ENCODE data around the gene SYT5. TPM values are rescaled to one million over a fixed set of nuclear protein-coding genes. Genes with fewer than 3 reads are reported as not detected.

The SYT5 gene
- total and polyA plus RNA-seq, 10 of the 15 experiments (the other 5 are each of a cell fraction or from before 2014, with no cell fraction given) = 0.04 to 0.79 (median 0.26) TPM; not detected in 7

DNA sequence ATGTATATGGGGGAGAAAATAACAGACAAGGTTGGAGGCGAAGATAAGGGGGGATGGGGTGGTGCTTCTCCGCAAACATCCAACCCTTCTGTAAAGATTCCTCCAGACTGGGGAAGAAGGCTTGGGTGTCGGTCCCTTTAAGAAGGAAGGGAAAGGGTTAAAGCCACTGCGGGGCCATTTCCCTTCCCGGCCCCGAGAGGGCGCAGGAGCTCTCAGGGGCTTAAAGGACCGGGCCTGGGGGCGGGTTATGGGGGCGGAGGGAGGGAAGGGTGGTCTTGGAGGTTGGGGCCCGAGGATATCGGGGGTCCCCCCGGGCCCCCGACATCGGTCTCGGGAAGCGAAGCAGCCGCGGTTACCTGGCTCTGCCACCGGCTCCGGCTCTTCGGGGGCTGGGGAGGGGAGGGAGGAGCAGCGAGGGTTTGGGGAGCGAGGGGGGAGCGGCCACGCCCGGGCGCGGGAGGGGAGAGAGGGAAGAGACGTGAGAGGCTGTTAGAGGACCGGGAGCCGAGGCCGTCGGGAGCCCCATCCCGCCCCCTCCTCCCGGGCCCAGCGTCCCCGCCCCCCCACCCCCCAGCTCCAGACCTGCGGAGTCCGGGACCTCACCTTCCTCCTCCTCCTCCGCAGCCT, 33.9 kb downstream of the SYT5 start:
- Histone ChIP-seq H3K36me3 (ENCODE audit: control insufficient read depth in 2 of 2, insufficient read depth in 2 of 2, low read length in 1 of 2) (no peaks in the 10 kb centered on the region), H3K9ac (ENCODE audit: control insufficient read depth, insufficient read depth, low read length) (no peak overlapping the region), H2AFZ (ENCODE audit: control insufficient read depth, low read depth, low read length) (no peak overlapping the region), H3K4me2 (ENCODE audit: control insufficient read depth, insufficient read depth) (no peak overlapping the region), H3K27ac (ENCODE audit: control insufficient read depth, insufficient read depth) (no peak overlapping the region), H3K27me3 (replicated peaks in 1 of 2; ENCODE audit: control insufficient read depth in 2 of 2, insufficient read depth in 2 of 2, low read length in 1 of 2) (no peaks in the 10 kb centered on the region; a peak in 2 of 4 replicates), H3K79me2 (ENCODE audit: control insufficient read depth, insufficient read depth, low read length) (no peaks in the 10 kb centered on the region), H3K4me3 (no peak overlapping the region), H3K4me1 (ENCODE audit: control insufficient read depth, insufficient read depth, low read length) (no peaks in the 10 kb centered on the region), H3K9me3 (replicated peaks; ENCODE audit: control insufficient read depth, insufficient read depth, low read length) (no peaks in the 10 kb centered on the region), H4K20me1 (ENCODE audit: control insufficient read depth, insufficient read depth) (no peaks in the 10 kb centered on the region)
- no TSS peak for BruUV-seq (replicated peaks)
- WGBS (ENCODE audit: insufficient coverage, insufficient replicate concordance, low lambda C conversion rate, missing lambda C conversion rate) = 0% methylated on average over 3 of the region's 41 CpGs
- ChIA-PET POLR2A (no interaction called here), RAD21 (ENCODE audit: unreplicated experiment) (interaction anchor here (1.3 kb wide), 1 partner anchor 486 kb away, joined by 3 read pairs; no protein-coding TSS in a partner anchor), SMC1A (ENCODE audit: uncharacterized antibody, unreplicated experiment) (no interaction called here), CTCF (interaction anchor here (0.8 to 2.0 kb wide), 3 partner anchors 10 to 114 kb away, joined by 3 to 11 read pairs (median 3); no protein-coding TSS in a partner anchor)
- TF ChIP-seq LARP7 (IDR thresholded peaks at IDR 0.05) (no peak), SMARCA5 (IDR thresholded peaks at IDR 0.05) (no peak), GATAD2B (conservative IDR thresholded peaks at IDR 0.05; ENCODE audit: low read depth) (no peak), NFIC (IDR thresholded peaks at IDR 0.05; ENCODE audit: low read depth, low read length) (no peak), SUZ12 (IDR thresholded peaks at IDR 0.05; ENCODE audit: unreplicated experiment) (peak; percentile 48), RAD21 (IDR thresholded peaks at IDR 0.05; ENCODE audit: insufficient read depth, low read depth, low read length) (peak; percentile 38; the same call in 1 of the 2 replicates), SMC3 (IDR thresholded peaks at IDR 0.05; ENCODE audit: borderline replicate concordance, low read length) (peak; percentile 28; the same call in 1 of the 2 replicates), HCFC1 (IDR thresholded peaks at IDR 0.05; ENCODE audit: low read length) (no peak), IKZF1 (conservative IDR thresholded peaks at IDR 0.05) (no peak), NFXL1 (IDR thresholded peaks at IDR 0.05; ENCODE audit: borderline replicate concordance) (no peak)
- TF ChIP-seq, protein P1, sequence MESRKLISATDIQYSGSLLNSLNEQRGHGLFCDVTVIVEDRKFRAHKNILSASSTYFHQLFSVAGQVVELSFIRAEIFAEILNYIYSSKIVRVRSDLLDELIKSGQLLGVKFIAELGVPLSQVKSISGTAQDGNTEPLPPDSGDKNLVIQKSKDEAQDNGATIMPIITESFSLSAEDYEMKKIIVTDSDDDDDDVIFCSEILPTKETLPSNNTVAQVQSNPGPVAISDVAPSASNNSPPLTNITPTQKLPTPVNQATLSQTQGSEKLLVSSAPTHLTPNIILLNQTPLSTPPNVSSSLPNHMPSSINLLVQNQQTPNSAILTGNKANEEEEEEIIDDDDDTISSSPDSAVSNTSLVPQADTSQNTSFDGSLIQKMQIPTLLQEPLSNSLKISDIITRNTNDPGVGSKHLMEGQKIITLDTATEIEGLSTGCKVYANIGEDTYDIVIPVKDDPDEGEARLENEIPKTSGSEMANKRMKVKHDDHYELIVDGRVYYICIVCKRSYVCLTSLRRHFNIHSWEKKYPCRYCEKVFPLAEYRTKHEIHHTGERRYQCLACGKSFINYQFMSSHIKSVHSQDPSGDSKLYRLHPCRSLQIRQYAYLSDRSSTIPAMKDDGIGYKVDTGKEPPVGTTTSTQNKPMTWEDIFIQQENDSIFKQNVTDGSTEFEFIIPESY (IDR thresholded peaks at IDR 0.05) = no peak
- TF ChIP-seq, protein P2, sequence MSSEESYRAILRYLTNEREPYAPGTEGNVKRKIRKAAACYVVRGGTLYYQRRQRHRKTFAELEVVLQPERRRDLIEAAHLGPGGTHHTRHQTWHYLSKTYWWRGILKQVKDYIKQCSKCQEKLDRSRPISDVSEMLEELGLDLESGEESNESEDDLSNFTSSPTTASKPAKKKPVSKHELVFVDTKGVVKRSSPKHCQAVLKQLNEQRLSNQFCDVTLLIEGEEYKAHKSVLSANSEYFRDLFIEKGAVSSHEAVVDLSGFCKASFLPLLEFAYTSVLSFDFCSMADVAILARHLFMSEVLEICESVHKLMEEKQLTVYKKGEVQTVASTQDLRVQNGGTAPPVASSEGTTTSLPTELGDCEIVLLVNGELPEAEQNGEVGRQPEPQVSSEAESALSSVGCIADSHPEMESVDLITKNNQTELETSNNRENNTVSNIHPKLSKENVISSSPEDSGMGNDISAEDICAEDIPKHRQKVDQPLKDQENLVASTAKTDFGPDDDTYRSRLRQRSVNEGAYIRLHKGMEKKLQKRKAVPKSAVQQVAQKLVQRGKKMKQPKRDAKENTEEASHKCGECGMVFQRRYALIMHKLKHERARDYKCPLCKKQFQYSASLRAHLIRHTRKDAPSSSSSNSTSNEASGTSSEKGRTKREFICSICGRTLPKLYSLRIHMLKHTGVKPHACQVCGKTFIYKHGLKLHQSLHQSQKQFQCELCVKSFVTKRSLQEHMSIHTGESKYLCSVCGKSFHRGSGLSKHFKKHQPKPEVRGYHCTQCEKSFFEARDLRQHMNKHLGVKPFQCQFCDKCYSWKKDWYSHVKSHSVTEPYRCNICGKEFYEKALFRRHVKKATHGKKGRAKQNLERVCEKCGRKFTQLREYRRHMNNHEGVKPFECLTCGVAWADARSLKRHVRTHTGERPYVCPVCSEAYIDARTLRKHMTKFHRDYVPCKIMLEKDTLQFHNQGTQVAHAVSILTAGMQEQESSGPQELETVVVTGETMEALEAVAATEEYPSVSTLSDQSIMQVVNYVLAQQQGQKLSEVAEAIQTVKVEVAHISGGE (CRISPR knock-in tag; IDR thresholded peaks at IDR 0.05) = no peak
- TF ChIP-seq, protein P3, sequence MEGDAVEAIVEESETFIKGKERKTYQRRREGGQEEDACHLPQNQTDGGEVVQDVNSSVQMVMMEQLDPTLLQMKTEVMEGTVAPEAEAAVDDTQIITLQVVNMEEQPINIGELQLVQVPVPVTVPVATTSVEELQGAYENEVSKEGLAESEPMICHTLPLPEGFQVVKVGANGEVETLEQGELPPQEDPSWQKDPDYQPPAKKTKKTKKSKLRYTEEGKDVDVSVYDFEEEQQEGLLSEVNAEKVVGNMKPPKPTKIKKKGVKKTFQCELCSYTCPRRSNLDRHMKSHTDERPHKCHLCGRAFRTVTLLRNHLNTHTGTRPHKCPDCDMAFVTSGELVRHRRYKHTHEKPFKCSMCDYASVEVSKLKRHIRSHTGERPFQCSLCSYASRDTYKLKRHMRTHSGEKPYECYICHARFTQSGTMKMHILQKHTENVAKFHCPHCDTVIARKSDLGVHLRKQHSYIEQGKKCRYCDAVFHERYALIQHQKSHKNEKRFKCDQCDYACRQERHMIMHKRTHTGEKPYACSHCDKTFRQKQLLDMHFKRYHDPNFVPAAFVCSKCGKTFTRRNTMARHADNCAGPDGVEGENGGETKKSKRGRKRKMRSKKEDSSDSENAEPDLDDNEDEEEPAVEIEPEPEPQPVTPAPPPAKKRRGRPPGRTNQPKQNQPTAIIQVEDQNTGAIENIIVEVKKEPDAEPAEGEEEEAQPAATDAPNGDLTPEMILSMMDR (IDR thresholded peaks at IDR 0.05 in 2 of 3, conservative IDR thresholded peaks at IDR 0.05 in 1 of 3; ENCODE audit: control insufficient read depth in 2 of 3, extremely low read depth in 1 of 3, insufficient read depth in 1 of 3, low read depth in 3 of 3, low read length in 3 of 3) = peak; percentile 37 to 70 (median 45)
- peak; percentile 68 for ATAC-seq
- no peak for DNase-seq (ENCODE audit: low read depth, low spot score)
- intact Hi-C loops (cut with micrococcal nuclease; ENCODE audit: unreplicated experiment) = no loop called here
- no peak for FAIRE-seq
- in situ Hi-C loops (cut with MboI) = no loop called here
